Effector memory CD4-positive, alpha-beta T cell (primary cell): ENCODE measurements around the gene MNS1.
"Not testable (repeated sequence)": the region's sequence is repeated elsewhere in the genome, so short reads cannot be mapped to it uniquely, and the experiment has no call there.

Experiments used
- DNase-seq, 3 donors: peaks; one replicate each; pipeline ENCODE4 v3.0.0-alpha.2; 2020
- H3K27ac ChIP-seq: 2 replicates; pipeline ENCODE4 v1.7.0; 2013; ENCODE audit warnings: mild to moderate bottlenecking, low read length, moderate library complexity; ENCODE audit not compliant: insufficient read depth, poor library complexity, severe bottlenecking
- H3K27me3 ChIP-seq: replicated peaks from 2 replicates; pipeline ENCODE4 v1.7.0; 2013; ENCODE audit warnings: mild to moderate bottlenecking, low read length; ENCODE audit not compliant: insufficient read depth, control insufficient read depth, poor library complexity, severe bottlenecking
- H3K36me3 ChIP-seq: 2 replicates; pipeline ENCODE4 v1.7.0; 2013; ENCODE audit warnings: mild to moderate bottlenecking, low read length, moderate library complexity; ENCODE audit not compliant: control insufficient read depth, insufficient read depth
- H3K4me1 ChIP-seq: 2 replicates; pipeline ENCODE4 v1.7.0; 2013; ENCODE audit warnings: low read length, mild to moderate bottlenecking; ENCODE audit not compliant: control insufficient read depth, insufficient read depth, poor library complexity, severe bottlenecking
- H3K4me3 ChIP-seq: 2 replicates; pipeline ENCODE4 v1.7.0; 2013; ENCODE audit warnings: low read length, low read depth, mild to moderate bottlenecking; ENCODE audit not compliant: insufficient read depth, poor library complexity, severe bottlenecking
- H3K9me3 ChIP-seq: 2 replicates; pipeline ENCODE4 v1.7.0; 2013; ENCODE audit warnings: mild to moderate bottlenecking, low read length, moderate library complexity; ENCODE audit not compliant: control insufficient read depth
- total RNA-seq, 3 donors: gene quantifications; one replicate each; lab custom pipeline; 2026; lab: John Stamatoyannopoulos, UW

MNS1 gene
- total RNA-seq, result 0 to 0.19 (median 0) reads per million in 3 donors

- Histone ChIP-seq H3K36me3 (no peaks in the 10 kb centered on the region), H3K27me3 (no peaks in the 10 kb centered on the region), H3K4me1 (peaks cover 9% of the 10 kb centered on the region), H3K27ac (no peak within 1 kb of the TSS), H3K4me3 (peak within 1 kb of the TSS; percentile 29), H3K9me3 (no peaks in the 10 kb centered on the region)
- peak in 2 of 3 donors; percentile 5 to 15 for DNase-seq
Observed at GRCh38 chr15:56464893-56465520, at the start of gene MNS1. Gene MNS1, minus strand, starts transcription at chr15:56465137. Its CDS starts 165 bp downstream, at chr15:56464972.

- no peaks in the 10 kb centered on the region for H3K4me1 ChIP-seq
- no peak for DNase-seq
- H3K4me3 ChIP-seq, result no peak overlapping the region
- H3K27ac ChIP-seq, result no peak overlapping the region
- no peaks in the 10 kb centered on the region for H3K9me3 ChIP-seq
- H3K27me3 ChIP-seq, result no peaks in the 10 kb centered on the region
- no peaks in the 10 kb centered on the region for H3K36me3 ChIP-seq
Observed at GRCh38 chr15:56496635-56497034, 31.7 kb upstream of the MNS1 start.

GRCh38 chr15:56495533-56495932 is 30.6 kb upstream of the MNS1 start:
- DNase-seq, result no peak
- Histone ChIP-seq H3K4me1 (no peaks in the 10 kb centered on the region), H3K27me3 (no peaks in the 10 kb centered on the region), H3K4me3 (no peak overlapping the region), H3K36me3 (no peaks in the 10 kb centered on the region), H3K27ac (no peak overlapping the region), H3K9me3 (no peaks in the 10 kb centered on the region)

GRCh38 chr15:56495053-56495452 is 30.1 kb upstream of the MNS1 start:
- H3K4me3 ChIP-seq, result no peak overlapping the region
- H3K4me1 ChIP-seq, result no peaks in the 10 kb centered on the region
- DNase-seq, result no peak
- H3K36me3 ChIP-seq, result no peaks in the 10 kb centered on the region
- no peaks in the 10 kb centered on the region for H3K9me3 ChIP-seq
- H3K27me3 ChIP-seq, result no peaks in the 10 kb centered on the region
- no peak overlapping the region for H3K27ac ChIP-seq

- no peak for DNase-seq
Observed at GRCh38 chr15:56492791-56493555, 28.0 kb upstream of the MNS1 start.

GRCh38 chr15:56492236-56492635 is 27.3 kb upstream of the MNS1 start:
- no peak for DNase-seq
- Histone ChIP-seq H3K4me3 (no peak overlapping the region), H3K9me3 (no peaks in the 10 kb centered on the region), H3K4me1 (no peaks in the 10 kb centered on the region), H3K36me3 (no peaks in the 10 kb centered on the region), H3K27ac (no peak overlapping the region), H3K27me3 (no peaks in the 10 kb centered on the region)

More at GRCh38 chr15:56492791-56493555, 28.0 kb upstream of the MNS1 start:
- Histone ChIP-seq H3K9me3 (no peaks in the 10 kb centered on the region), H3K4me1 (no peaks in the 10 kb centered on the region), H3K4me3 (no peak overlapping the region), H3K27ac (no peak overlapping the region), H3K36me3 (no peaks in the 10 kb centered on the region), H3K27me3 (no peaks in the 10 kb centered on the region)

GRCh38 chr15:56491110-56491722 is 26.3 kb upstream of the MNS1 start:
- no peaks in the 10 kb centered on the region for H3K9me3 ChIP-seq
- H3K27ac ChIP-seq, result no peak overlapping the region
- peak in 1 of 3 donors; percentile 13 for DNase-seq
- H3K4me3 ChIP-seq, result no peak overlapping the region
- no peaks in the 10 kb centered on the region for H3K27me3 ChIP-seq
- H3K4me1 ChIP-seq, result no peaks in the 10 kb centered on the region
- H3K36me3 ChIP-seq, result no peaks in the 10 kb centered on the region

GRCh38 chr15:56490461-56490860 is 25.5 kb upstream of the MNS1 start:
- Histone ChIP-seq H3K36me3 (no peaks in the 10 kb centered on the region), H3K4me3 (no peak overlapping the region), H3K4me1 (no peaks in the 10 kb centered on the region), H3K9me3 (no peaks in the 10 kb centered on the region), H3K27ac (no peak overlapping the region), H3K27me3 (no peaks in the 10 kb centered on the region)
- no peak for DNase-seq

GRCh38 chr15:56486206-56486605 is 21.3 kb upstream of the MNS1 start:
- H3K27me3 ChIP-seq, H3K9me3 ChIP-seq, H3K4me1 ChIP-seq, H3K4me3 ChIP-seq, H3K36me3 ChIP-seq, DNase-seq, H3K27ac ChIP-seq: not testable (repeated sequence)

GRCh38 chr15:56485426-56485825 is 20.5 kb upstream of the MNS1 start:
- not testable (repeated sequence) for H3K4me1 ChIP-seq, H3K27ac ChIP-seq, H3K36me3 ChIP-seq, DNase-seq, H3K4me3 ChIP-seq, H3K27me3 ChIP-seq, H3K9me3 ChIP-seq
